ENCODE measurements around the gene TRAK1. TPM values are rescaled to one million over a fixed set of nuclear protein-coding genes. Genes with fewer than 3 reads are reported as not detected.

TRAK1 gene
- total and polyA plus RNA-seq, 2 of the 4 experiments (the other 2 are of a cell fraction): 25.6 to 28.1 TPM

DNA sequence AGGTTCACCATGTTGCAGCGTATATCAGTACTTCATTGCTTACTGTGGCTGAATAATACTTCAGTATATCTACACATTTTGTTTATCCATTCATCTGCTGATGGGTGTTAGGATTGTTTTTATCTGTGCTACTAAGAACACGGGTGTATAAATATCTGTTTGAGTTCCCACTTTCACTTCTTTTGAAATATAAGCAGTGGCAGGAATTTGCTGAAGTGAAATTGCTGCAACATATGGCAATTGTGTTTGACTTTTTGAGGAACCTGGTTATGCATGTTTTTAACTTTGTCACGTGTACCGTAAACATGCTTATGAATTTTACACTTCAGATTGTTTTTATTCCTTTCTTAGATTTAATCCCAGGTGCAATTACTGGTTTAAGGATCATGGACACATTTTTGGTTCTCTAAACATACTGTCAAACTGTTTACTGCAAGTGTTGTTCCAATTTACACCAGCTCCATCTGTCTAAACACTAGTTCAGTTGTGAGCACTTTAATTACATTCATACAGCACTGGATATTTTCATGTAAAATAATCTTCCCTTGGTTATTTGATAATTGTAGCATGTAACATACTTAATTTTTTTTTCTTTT lies 23.1 kb downstream of the TRAK1 start:
- no peak overlapping the region for H3K56ac ChIP-seq (ENCODE audit: extremely low read depth, insufficient read depth, low read length)
- in situ Hi-C loops (cut with MboI; ENCODE audit: low sequenced_read_pairs): loop anchor here (25.0 kb wide), 1 partner anchor 323 kb away; no protein-coding TSS in a partner anchor

More for the DNA sequence above, 23.1 kb downstream of the TRAK1 start:
- TF ChIP-seq CTCF (conservative IDR thresholded peaks at IDR 0.05; ENCODE audit: low read depth, low read length): no peak
- TF ChIP-seq POLR2A (IDR thresholded peaks at IDR 0.05; ENCODE audit: low read depth, low read length): no peak
- TF ChIP-seq CEBPB (IDR thresholded peaks at IDR 0.05; ENCODE audit: low read depth, low read length): no peak
- TF ChIP-seq BHLHE40 (IDR thresholded peaks at IDR 0.05; ENCODE audit: low read depth, low read length): no peak
- TF ChIP-seq MXI1 (IDR thresholded peaks at IDR 0.05; ENCODE audit: borderline replicate concordance, low read depth, low read length): no peak
- TF ChIP-seq, protein P1, sequence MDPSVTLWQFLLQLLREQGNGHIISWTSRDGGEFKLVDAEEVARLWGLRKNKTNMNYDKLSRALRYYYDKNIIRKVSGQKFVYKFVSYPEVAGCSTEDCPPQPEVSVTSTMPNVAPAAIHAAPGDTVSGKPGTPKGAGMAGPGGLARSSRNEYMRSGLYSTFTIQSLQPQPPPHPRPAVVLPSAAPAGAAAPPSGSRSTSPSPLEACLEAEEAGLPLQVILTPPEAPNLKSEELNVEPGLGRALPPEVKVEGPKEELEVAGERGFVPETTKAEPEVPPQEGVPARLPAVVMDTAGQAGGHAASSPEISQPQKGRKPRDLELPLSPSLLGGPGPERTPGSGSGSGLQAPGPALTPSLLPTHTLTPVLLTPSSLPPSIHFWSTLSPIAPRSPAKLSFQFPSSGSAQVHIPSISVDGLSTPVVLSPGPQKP (IDR thresholded peaks at IDR 0.05; ENCODE audit: borderline replicate concordance, low read depth, low read length): no peak
- TF ChIP-seq MAFK (IDR thresholded peaks at IDR 0.05; ENCODE audit: low read depth, low read length): no peak
- no peak for TF ChIP-seq MAZ (IDR thresholded peaks at IDR 0.05; ENCODE audit: borderline replicate concordance, low read depth, low read length)
- no peak for TF ChIP-seq CHD1 (IDR thresholded peaks at IDR 0.05; ENCODE audit: low read depth, low read length)
- TF ChIP-seq, protein P2, sequence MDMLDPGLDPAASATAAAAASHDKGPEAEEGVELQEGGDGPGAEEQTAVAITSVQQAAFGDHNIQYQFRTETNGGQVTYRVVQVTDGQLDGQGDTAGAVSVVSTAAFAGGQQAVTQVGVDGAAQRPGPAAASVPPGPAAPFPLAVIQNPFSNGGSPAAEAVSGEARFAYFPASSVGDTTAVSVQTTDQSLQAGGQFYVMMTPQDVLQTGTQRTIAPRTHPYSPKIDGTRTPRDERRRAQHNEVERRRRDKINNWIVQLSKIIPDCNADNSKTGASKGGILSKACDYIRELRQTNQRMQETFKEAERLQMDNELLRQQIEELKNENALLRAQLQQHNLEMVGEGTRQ (IDR thresholded peaks at IDR 0.05; ENCODE audit: low read depth, low read length): no peak
- TF ChIP-seq FOS (IDR thresholded peaks at IDR 0.05; ENCODE audit: low read depth, low read length): no peak
- TF ChIP-seq NFE2L2 (IDR thresholded peaks at IDR 0.05; ENCODE audit: low read depth, low read length): no peak
- no peak for TF ChIP-seq RAD21 (IDR thresholded peaks at IDR 0.05; ENCODE audit: low read length)
- no peak for TF ChIP-seq RFX5 (IDR thresholded peaks at IDR 0.05; ENCODE audit: low read depth, low read length)
- no peak for TF ChIP-seq RCOR1 (IDR thresholded peaks at IDR 0.05; ENCODE audit: insufficient replicate concordance, low read length)
- no peak for TF ChIP-seq SMC3 (IDR thresholded peaks at IDR 0.05; ENCODE audit: low read depth, low read length)
- Histone ChIP-seq H2BK120ac (ENCODE audit: low read depth, low read length) (no peak overlapping the region), H2BK15ac (ENCODE audit: low read depth, low read length) (no peak overlapping the region), H3K79me1 (ENCODE audit: low read depth in 1 of 2, low read length in 2 of 2) (peaks cover 3 to 24% of the 10 kb centered on the region in 2 experiments; a peak in 3 of 4 replicates), H3K4me2 (ENCODE audit: low read depth, low read length) (no peak overlapping the region), H3K18ac (ENCODE audit: low read depth, low read length) (no peak overlapping the region), H3K9me3 (ENCODE audit: control insufficient read depth, insufficient read depth, low read length) (no peaks in the 10 kb centered on the region), H3K4me3 (ENCODE audit: insufficient read depth, low read depth, low read length) (no peak overlapping the region), H3K9me1 (ENCODE audit: insufficient read depth, low read length) (peaks cover 8% of the 10 kb centered on the region; the same call in 1 of the 2 replicates), H3K14ac (replicated peaks; ENCODE audit: low read depth, low read length) (no peak overlapping the region), H3K27me3 (ENCODE audit: control insufficient read depth, insufficient read depth, low read length) (no peaks in the 10 kb centered on the region), H2AFZ (replicated peaks; ENCODE audit: low read length, poor library complexity) (no peak overlapping the region), H4K91ac (ENCODE audit: insufficient read depth, low read depth, low read length) (no peak overlapping the region), H2AK9ac (replicated peaks; ENCODE audit: low read depth, low read length, poor library complexity) (no peak overlapping the region), H3K4me1 (ENCODE audit: control insufficient read depth, insufficient read depth, low read length) (peaks cover 7% of the 10 kb centered on the region), H3K23ac (ENCODE audit: low read depth, low read length) (no peak overlapping the region), H2BK20ac (ENCODE audit: low read depth, low read length) (no peak overlapping the region), H4K5ac (ENCODE audit: low read depth, low read length) (no peak overlapping the region), H3K4ac (ENCODE audit: low read depth, low read length) (no peak overlapping the region), H4K8ac (ENCODE audit: low read depth in 2 of 2, low read length in 2 of 2) (no peak overlapping the region), H2BK5ac (ENCODE audit: low read depth, low read length, poor library complexity, severe bottlenecking) (no peak overlapping the region), H3K36me3 (ENCODE audit: control insufficient read depth, insufficient read depth, low read length) (no peaks in the 10 kb centered on the region), H2AK5ac (ENCODE audit: low read depth, low read length) (no peak overlapping the region), H4K20me1 (ENCODE audit: insufficient read depth, low read length) (peaks cover 16% of the 10 kb centered on the region), H3K9ac (ENCODE audit: low read depth, low read length) (no peak overlapping the region), H3K27ac (ENCODE audit: insufficient read depth, low read length) (no peak overlapping the region)
- ChIA-PET CTCF (no interaction called here), POLR2A (ENCODE audit: unreplicated experiment) (interaction anchor here (0.5 kb wide), 1 partner anchor 22 kb away, joined by 3 read pairs; no protein-coding TSS in a partner anchor)
- dilution Hi-C loops (cut with HindIII; ENCODE audit: low sequenced_read_pairs, unreplicated experiment): no loop called here
- DNase-seq (no peak), ATAC-seq (ENCODE audit: low read depth) (no peak)
- BruUV-seq (replicated peaks): no TSS peak
- intact Hi-C loops (cut with micrococcal nuclease): no loop called here
- WGBS, 2 experiments (ENCODE audit: extremely low coverage in 2 of 2, insufficient read length in 1 of 2): no CpG with 5 or more reads among the region's 4 CpGs
